NCI-H524 (cell line): ENCODE results near the gene SAG.
"Not testable (repeated sequence)": the region's sequence is repeated elsewhere in the genome, so short reads cannot be mapped to it uniquely, and the experiment has no call there.

Source experiments
- DNase-seq, 2 experiments: peaks; one replicate each; lab custom pipeline; 2025; lab: John Stamatoyannopoulos, UW

Gene SAG

DNA sequence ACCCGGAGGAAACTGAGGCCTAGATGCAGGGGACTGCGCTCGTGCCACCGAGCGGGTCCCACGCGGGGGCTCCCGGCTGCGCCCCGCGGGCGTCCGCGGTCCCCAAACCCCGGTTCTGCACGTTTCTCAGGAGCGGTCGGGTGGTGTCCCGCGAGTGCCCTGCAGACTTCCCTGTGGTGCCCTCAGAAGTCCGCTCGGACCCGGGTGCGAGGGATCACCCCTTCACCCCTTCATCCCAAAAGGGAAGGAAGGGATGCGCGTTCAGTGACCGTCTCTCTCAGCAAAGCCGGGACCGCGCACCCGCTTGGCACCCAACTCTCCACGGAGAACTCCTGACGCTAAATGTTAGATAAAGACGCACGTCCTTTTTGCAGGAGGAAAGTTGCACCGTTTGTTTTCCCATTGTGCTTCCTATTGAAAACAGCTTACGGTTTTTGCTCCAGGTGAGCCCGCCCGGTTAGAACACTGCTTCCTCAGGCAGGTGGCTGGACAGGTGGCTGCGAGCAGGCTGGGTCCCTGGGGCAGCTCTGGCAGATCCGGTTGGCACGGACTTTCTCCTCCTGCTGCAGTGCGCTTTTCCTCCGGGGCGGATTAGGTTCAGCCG lies 47.5 kb downstream of the SAG start:
- DNase-seq, result no peak

DNA sequence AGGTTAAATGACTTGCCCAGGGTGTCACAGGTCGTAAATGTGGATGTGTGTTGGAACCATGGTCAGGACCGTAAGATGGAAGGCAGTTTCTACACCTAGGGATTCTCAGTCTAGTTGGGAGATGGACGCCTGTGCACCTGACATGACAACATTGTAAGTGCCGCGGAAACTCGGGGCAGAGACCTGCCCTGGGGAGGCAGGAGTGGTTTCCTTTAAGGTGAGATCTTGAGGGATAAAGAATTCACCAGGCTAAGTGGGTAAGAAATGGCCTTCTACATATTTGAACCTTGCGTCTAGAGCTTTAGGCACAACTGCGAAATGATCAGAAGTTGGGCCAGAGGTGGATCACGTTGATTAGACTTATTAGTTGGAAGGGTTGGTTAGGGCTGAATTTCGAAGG lies 48.3 kb downstream of the SAG start:
- no peak for DNase-seq

DNA sequence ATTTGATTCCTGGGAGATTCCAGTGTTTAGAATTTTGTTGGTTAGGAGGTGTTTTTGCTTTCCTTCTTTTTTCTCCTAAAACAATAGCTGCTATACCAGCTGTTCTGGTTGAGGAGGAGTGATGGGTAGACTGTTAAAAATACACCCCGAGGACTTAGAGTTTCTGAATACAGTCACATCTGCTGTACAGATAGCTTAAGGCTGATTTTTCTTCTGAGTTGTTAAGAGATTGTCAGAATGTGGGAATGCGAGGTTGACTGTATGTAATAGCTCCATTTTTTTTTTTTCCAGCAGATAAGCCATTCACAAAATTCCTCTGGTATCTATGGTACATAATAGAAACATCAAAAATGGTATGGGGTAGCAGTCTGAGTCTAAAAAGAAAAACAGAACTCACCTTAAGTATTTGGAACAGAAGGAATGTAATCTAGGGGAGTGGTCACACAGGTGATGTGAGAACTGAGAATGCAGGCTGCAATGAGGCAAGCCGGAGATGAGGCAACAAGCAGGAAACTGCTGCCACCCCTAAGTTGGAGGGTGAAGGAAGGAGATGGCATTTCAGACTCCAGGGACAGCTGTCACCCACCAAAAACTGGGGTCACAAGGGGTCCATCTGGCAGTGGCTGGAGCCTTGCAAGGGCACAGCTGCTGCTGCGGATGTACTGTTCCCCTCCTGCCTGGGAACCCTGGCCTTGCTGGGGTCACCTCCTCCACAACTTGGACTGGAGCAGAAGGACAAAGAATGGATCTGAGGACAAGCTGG lies 49.1 kb downstream of the SAG start:
- DNase-seq, result no peak

DNA sequence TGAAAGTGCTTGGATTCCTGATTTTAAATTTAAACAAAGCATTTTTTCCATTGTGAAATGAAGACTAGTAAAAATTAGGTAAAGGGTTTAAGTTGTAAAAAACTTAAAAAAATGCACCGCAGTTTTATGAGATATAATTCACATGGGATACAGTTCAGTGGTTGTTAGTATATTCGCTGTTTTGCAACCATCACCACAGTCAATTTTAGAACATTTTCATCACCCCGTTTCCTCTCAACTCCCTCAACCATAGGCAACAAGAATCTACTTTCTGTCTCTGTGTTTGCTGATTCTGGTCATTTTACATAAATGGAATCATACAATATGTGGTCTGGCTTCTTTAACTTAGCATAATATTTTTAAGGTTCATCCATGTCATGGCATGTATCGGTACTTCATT lies 50.7 kb downstream of the SAG start:
- no peak for DNase-seq

DNA sequence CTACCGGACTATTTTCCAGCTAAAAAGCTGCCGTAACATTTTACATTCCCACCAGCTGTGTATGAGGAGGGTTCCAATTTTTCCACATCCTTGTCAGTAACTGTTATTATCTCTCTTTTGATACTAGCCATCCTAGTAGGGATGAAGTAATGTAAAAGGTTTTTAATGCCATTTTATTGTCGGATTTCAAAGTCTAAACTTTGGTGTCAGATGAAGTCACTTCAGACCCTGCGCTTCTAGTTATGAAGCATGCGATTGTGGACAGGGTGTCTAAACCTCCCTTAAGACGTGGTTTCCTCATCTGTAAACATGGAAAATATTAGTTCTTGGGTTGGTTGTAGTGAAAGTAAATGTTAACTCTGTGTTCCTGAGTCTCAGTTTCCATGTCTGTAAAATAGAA lies 51.3 kb downstream of the SAG start:
- no peak for DNase-seq

DNA sequence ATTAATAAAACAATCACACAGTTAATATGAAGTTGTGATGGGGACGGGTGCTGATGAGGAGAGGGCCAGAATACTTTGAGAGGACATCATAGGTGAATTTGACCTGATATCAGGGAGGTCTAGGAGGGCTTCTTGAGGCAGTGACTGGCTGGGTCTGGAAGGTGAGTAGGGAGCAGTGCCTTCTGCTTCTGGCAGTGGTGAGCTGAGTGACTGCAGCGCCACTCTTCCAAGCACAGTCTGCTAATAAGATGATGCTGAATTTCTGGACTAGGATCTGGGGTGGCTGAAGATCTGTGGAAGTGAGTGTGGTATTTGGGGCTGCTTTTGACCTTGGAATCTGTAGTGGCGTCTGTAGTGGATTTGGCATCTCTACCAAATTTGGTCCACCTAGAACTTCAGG lies 52.2 kb downstream of the SAG start:
- DNase-seq, result no peak

DNA sequence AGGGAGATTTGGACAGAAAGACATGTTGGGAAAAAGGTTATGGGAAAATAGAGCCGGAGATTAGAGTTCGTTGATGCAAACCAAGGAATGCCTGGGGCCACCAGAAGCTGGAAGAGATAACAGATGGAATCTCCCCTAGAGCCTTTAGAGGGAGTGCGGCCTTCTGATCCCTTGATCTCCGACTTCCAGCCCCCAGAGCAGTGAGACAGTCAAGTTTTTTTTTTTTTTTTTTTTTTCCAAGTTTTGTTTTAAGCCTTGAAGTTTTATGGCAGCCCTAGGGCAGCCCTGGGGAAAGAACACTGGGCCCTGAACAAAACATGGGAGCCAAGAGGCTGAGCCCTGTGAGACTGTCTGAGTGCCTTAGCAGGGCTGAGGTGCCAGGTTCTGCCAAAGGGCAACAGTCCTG lies 53.2 kb downstream of the SAG start:
- no peak for DNase-seq

DNA sequence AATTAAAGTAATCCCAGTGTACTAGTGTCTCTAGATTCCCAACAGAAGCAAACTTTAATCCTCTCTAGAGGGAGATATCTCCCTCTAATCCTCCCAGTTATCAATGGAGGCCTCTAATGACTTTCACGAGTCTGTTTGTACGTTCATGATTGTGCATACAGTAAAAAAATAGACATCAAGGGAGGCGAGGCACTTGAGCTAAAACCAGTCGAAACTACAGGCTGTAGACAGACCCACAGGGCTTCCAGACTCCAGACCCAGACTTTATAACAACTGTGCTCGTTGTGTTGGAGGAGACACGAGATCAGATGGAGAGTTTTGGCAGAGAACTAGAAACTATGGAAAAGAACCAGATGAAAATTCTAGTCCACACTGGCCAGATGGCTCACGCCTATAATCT lies 53.7 kb downstream of the SAG start:
- DNase-seq, result no peak

DNA sequence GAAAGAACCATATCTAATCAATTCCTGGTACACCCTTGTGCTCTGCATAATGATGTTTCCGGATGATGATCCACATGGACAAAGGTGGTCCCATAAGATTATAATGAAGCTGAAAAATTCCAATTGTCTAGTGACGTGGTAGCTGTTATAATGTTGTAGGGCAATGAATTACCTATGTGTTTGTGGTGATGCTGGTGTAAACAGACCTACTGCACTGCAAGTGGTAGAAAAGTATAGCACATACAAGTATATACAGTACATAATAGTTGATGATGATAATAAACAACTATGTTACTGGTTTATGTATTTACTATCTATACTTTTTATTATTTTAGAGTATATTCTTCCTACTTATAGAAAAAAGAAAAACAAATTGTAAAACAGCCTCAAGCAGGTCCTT lies 55.1 kb downstream of the SAG start:
- no peak for DNase-seq

DNA sequence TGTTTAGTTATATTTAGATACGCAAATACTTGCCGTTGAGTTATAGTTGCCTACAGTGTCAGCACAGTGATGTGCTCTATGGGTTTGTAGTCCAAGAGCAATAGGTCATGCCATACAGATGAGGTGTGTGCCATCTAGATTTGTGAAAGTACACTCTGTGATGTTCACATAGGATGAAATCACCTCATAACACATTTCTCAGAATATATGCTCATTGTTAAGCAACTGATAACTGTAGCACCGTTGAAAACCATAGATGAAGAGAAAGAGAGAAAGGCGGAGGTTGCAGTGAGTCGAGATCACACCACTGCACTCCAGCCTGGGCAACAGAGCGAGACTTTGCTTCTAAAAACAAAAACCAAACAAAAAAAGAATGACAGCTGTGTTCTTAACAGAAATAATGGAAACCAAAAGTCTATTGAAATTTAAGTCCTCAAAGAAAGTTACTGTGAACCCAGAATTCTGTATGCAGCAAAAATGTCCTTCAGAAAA lies 56.2 kb downstream of the SAG start:
- DNase-seq, result no peak

DNA sequence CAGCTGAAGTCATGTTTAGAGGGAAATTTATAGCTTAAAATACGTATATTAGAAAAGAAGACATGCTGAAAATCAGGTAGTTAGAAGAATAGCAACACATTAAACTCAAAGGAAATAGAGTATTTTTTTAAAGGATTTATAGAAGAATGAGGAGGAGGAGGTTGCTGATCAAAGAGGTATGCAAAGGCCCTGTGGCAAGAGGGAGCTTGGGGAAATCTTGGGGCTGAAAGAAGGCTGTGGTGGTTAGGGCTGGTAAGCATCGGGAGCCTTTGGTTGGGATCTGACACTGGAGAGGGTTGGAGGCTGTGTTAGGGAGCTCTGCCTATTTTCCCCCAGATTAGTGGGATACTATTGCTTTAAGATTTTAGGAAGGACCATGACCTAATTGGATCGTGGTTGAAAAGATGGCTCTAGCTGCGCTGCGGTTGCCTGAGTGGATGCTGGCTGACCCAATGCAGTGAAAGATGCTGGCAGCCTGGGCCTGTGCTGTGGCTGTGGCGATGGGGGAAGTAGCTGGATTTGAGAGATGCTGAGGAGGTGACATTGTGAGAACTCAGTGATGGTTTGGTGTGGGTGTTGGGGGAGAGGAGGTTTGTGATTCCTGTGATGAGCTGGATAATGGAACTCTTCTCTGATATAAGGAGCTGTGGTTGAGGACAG lies 58.4 kb downstream of the SAG start:
- DNase-seq, result no peak

DNA sequence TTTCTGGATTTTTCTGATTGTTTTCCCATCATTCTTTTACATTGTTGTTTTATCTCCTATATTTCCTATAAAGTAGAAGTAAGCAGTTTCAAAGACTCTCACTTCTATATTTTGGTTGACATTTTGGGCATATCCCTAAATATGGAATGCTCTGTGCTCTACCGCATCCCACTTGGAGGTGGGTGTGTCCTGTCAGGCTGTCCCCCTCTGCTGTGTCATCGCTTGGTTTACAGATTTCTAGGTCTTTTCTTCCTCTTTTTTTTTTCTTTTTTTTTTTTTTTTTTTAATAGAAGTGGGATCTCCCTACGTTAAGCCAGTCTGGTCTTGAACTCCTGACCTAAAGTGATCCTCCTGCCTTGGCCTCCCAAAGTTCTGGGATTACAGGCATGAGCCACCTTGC lies 60.0 kb downstream of the SAG start:
- DNase-seq, result no peak

DNA sequence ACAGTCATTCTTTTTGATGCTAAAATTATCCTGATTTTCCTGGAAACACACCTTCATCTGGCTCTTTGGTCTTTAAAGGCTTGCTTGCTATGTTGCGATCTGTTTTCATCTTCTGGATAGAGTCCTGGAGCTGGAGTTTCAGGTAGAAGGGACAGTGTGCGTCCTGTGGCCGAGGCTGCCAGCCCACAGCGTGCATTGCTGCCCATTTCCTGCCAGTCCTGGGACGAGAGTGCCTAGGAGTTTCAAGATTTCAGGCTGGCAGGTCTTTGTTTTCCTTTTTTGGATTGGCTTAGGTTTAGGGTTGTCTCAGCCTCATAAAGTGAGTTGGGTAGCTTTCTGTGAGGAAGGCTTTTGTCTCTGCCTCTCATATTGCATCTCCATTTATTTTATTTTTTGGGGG lies 61.1 kb downstream of the SAG start:
- no peak for DNase-seq

DNA sequence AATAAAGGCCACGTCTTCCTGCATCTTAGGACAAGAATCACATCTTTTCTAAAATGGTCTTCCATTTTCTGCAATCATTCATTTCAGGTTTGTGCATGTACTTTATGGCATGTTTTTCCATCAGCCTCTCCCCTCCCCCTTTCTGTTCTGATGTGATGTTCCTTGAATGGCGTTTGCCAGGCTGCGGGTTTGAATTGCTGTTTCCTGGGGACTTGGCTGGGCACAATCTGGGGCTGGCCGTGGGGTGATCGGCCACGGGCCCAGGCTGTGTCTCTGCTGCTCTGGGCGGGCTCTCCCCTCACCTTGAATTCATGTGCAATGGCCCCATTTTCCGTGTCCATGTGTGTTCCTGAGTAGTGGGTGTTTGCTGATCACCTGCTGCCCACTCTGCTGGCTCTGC lies 61.8 kb downstream of the SAG start:
- DNase-seq, result no peak

DNA sequence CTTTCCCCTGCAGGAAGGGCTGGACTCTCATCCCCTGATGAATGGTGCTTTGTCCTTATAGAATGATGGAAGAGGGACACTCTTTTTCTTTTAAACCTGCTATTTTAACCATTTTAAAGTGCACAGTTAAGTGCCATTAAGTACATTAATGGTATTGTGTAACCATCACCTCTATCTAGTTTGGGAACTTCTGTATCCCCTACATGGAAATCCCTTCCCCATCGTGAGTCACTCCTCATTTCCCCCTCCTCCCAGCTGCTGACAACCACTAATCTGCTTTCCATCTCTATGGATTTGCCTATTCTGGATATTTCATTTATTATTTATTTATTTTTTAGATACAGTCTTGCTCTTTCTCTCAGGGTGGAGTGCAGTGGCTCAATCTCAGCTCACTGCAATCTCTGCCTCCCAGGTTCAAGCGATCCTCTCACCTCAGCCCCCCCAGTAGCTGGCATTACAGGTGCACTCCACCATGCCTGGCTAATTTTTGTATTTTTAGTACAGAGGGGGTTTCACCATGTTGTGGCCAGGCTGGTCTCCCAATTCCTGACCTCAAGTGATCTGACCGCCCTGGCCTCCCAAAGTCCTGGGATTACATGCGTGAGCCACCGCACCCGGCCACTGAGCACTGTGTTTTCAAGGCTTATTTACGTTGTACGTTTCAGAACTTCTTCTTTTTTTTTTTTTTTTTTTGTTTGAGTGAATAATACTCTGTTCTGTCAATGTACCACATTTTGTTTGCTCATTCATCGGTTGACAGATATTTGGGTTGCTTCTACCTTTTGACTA lies 62.5 kb downstream of the SAG start:
- DNase-seq, result no peak

DNA sequence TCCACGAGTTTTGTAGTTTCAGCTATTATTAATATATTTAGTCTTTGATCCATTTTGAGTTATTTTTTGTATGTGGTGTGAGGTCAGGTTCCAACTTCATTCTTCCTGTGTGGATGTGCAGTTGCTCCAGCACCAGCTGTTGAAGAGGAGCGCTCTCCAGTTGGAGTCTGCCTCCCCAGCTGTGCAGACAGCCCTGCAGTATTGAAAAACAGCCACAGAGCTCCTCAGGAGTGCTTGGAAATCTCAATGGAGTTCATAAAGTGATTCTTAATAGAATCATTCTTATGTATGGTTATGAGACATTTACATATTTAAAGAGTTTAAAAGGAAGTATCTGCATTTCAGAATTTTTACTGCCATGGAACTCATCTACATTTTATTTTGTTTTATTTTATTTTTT lies 64.0 kb downstream of the SAG start:
- no peak for DNase-seq

DNA sequence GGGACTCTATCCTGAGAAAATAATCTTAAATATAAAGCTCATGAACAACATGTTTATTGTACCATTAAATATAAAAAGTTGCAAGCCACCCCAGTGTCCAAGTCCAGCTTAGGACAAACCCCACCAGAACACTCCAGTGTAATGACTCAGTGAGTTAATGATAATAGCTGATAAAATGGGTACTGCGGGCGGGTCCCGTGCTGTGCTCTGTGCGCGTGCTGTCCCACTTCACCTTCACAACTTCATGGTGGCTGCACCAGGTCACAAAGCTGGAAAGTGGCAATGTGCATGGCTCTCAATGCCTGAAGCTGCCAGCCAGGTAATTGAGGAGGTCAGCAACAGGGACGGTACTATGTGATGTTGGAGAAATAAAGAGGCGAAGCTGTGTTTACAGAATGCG lies 65.2 kb downstream of the SAG start:
- no peak for DNase-seq

DNA sequence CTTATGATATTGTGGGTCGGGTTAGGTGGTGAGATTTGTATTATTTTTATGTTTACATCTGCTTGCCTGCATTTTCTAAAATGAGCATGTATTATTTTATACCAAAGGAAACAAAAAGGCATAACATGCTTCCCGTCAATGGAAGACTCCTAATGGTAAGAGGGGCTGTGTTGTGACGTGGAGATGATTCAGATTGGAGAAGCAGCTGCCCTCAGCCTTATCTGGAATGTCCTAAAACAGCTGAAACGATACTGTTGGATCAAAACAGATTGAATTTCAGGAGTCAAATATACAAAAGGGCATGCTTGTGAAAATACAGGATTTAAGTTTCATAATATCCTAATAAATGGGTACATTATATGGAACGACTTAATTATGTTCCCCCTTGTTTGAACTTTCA lies 65.7 kb downstream of the SAG start:
- no peak for DNase-seq

DNA sequence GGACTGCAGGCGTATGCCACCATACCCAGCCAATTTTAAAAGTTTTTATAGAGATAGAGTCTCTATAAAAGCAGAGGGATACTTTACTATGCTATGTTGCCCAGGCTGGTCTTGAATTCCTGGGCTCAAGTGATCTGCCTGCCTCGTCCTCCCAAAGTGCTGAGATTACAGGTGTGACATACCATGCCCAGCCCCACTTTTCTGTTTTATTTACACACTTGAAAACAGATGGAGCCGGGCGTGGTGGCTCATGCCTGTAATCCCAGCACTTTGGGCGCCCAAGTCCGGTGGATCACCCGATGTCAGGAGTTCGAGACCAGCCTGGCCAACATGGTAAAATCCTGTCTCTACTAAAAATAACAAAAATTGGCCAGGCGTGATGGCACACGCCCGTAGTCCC lies 67.2 kb downstream of the SAG start:
- DNase-seq, result not testable (repeated sequence)

DNA sequence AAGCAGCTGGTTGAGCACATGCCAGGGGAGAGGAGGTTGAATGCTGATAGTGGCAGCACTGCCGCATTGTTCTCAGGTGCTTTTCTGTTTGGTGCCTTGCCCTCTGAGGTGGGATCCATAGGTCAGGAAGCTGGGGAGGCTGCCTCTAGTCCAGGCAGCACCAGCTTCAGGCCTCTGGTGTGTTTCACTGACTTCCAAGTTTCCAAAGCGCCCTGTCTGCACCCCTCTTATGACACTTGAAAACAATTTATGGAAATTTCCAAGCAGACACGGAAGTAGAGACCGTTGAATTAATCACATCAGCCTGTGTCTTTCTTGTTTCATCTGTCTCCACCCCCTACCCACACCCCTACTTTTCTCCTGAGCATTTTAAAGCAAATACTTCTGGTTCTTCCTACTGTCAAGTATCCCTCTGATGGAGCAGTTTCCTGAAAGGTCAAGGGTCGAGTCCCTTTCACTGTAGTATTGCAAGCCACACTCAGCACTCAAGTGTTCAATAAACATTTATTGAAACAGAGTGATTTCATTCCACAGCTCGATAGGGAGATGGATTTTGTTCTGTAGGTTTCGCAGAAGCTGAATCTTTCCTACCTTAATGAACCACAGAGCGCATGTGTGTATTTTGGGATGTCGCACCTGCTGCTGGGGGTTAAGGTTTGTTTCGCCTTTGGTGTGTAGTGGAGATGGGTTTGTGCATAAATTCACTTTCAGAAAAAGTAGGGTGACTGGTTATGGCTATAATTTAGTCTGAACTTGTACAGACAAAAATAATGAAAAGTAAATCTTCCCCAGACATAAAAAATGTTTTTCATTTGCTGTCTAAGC lies 68.1 kb downstream of the SAG start:
- no peak for DNase-seq

DNA sequence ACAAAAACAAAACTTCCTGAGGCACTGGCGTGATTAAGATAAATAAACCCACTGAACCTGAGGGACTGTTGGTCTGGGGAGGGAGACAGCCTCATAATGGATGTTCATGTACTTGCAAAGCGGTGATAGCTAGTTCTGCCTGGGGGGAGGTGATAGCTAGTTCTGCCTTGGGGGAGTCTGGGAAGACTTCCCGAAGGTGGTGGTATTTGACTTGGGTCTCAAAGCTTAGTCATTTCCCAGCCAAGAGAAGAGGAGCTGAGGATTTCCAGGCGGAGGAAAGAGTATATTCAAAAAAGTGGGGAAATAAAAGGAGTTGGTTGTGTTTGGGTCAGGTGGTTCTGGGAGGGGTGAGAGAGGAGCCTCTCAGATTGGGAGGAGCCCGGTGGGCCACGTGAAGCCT lies 71.4 kb downstream of the SAG start:
- no peak for DNase-seq

DNA sequence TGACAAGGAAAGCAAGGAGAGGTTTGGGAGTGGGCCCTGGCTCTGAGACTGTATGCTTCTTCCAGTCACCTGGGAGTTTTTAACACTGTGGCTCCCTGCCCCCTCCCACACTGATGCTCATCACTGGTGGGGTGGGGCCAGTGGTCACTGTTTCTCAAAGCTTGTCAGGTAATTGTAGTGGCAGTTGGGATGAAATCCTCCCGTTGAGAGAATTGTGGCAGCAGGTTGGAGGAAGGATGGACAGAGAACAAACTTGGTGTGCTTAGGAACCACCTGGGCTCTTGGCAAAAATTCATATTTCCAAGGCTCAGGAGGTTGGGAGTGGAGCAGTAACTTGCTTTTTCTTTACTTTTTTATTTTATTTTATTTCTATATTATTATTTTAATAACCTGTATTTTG lies 71.8 kb downstream of the SAG start:
- DNase-seq, result no peak
